Measurements from ENCODE around the gene COX6B1. TPM values are rescaled to one million over a fixed set of nuclear protein-coding genes. Genes with fewer than 3 reads are reported as not detected.

Gene COX6B1
- total RNA-seq, 1 donor from 2014 or later = 448 TPM

- DNase-seq = no peak
- H3K27ac Mint-ChIP-seq (ENCODE audit: unreplicated experiment) = no peak overlapping the region
- no peaks in the 10 kb centered on the region for H3K4me1 Mint-ChIP-seq (ENCODE audit: low read depth, unreplicated experiment)
- H3K4me3 Mint-ChIP-seq (ENCODE audit: unreplicated experiment) = no peak overlapping the region
- H3K9me3 Mint-ChIP-seq (ENCODE audit: unreplicated experiment) = no peaks in the 10 kb centered on the region
- TF ChIP-seq, protein P1, sequence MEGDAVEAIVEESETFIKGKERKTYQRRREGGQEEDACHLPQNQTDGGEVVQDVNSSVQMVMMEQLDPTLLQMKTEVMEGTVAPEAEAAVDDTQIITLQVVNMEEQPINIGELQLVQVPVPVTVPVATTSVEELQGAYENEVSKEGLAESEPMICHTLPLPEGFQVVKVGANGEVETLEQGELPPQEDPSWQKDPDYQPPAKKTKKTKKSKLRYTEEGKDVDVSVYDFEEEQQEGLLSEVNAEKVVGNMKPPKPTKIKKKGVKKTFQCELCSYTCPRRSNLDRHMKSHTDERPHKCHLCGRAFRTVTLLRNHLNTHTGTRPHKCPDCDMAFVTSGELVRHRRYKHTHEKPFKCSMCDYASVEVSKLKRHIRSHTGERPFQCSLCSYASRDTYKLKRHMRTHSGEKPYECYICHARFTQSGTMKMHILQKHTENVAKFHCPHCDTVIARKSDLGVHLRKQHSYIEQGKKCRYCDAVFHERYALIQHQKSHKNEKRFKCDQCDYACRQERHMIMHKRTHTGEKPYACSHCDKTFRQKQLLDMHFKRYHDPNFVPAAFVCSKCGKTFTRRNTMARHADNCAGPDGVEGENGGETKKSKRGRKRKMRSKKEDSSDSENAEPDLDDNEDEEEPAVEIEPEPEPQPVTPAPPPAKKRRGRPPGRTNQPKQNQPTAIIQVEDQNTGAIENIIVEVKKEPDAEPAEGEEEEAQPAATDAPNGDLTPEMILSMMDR (IDR thresholded peaks at IDR 0.05; ENCODE audit: partially characterized antibody, unreplicated experiment) = no peak
- peaks cover 3% of the 10 kb centered on the region for H3K27me3 Mint-ChIP-seq (ENCODE audit: unreplicated experiment)
- H3K36me3 Mint-ChIP-seq (ENCODE audit: unreplicated experiment) = no peaks in the 10 kb centered on the region
Measured at GRCh38 chr19:35669974-35670373, 21.9 kb downstream of the COX6B1 start.

- Mint-ChIP-seq H3K4me1 (ENCODE audit: low read depth, unreplicated experiment) (no peaks in the 10 kb centered on the region), H3K4me3 (ENCODE audit: unreplicated experiment) (no peak overlapping the region), H3K27me3 (ENCODE audit: unreplicated experiment) (peaks cover 3% of the 10 kb centered on the region), H3K36me3 (ENCODE audit: unreplicated experiment) (no peaks in the 10 kb centered on the region), H3K9me3 (ENCODE audit: unreplicated experiment) (no peaks in the 10 kb centered on the region), H3K27ac (ENCODE audit: unreplicated experiment) (no peak overlapping the region)
- TF ChIP-seq, protein P1 (IDR thresholded peaks at IDR 0.05; ENCODE audit: partially characterized antibody, unreplicated experiment) = no peak
- no peak for DNase-seq
Measured at GRCh38 chr19:35670686-35671085, 22.6 kb downstream of the COX6B1 start.

GRCh38 chr19:35671818-35672217 is 23.7 kb downstream of the COX6B1 start:
- TF ChIP-seq, protein P1 (IDR thresholded peaks at IDR 0.05; ENCODE audit: partially characterized antibody, unreplicated experiment) = no peak
- no peak for DNase-seq
- H3K36me3 Mint-ChIP-seq (ENCODE audit: unreplicated experiment) = no peaks in the 10 kb centered on the region
- H3K27ac Mint-ChIP-seq (ENCODE audit: unreplicated experiment) = no peak overlapping the region
- H3K4me3 Mint-ChIP-seq (ENCODE audit: unreplicated experiment) = no peak overlapping the region
- no peaks in the 10 kb centered on the region for H3K9me3 Mint-ChIP-seq (ENCODE audit: unreplicated experiment)
- H3K4me1 Mint-ChIP-seq (ENCODE audit: low read depth, unreplicated experiment) = peaks cover 1% of the 10 kb centered on the region
- peaks cover 3% of the 10 kb centered on the region for H3K27me3 Mint-ChIP-seq (ENCODE audit: unreplicated experiment)

DNA sequence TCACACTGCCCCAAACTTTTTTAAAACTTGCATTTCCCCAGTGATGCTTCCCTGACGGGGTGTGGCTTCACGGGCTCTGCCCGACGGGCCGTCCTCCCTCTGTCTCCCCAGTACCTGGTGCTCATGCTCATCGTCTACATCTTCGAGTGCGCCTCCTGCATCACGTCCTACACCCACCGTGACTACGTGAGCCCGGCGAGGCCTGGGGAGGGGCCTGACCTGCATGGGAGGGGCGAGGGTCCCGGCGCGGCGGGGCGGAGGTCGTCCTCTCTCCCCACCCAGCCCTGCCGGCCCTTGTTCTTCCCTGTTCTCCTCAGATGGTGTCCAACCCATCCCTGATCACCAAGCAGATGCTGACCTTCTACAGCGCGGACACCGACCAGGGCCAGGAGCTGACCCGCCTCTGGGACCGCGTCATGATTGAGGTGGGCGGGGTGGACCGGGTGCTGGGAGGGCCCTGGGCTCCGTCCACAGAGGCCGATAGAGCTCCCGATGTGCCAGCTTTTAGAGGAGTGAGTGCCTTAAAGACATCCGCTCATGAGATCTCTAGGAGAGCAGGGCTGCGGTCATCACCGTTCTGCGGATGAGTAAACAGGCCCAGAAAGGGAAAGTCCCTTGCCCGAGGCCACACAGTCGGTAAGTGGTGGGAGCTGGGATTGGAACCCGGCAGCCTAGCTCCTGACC is 25.1 kb downstream of the COX6B1 start:
- peaks cover 1% of the 10 kb centered on the region for H3K4me1 Mint-ChIP-seq (ENCODE audit: low read depth, unreplicated experiment)
- H3K27ac Mint-ChIP-seq (ENCODE audit: unreplicated experiment) = no peak overlapping the region
- peak overlapping the region; percentile 34 for H3K4me3 Mint-ChIP-seq (ENCODE audit: unreplicated experiment)
- H3K27me3 Mint-ChIP-seq (ENCODE audit: unreplicated experiment) = peaks cover 2% of the 10 kb centered on the region
- DNase-seq = peak; percentile 37
- TF ChIP-seq, protein P1 (IDR thresholded peaks at IDR 0.05; ENCODE audit: partially characterized antibody, unreplicated experiment) = no peak
- no peaks in the 10 kb centered on the region for H3K36me3 Mint-ChIP-seq (ENCODE audit: unreplicated experiment)
- H3K9me3 Mint-ChIP-seq (ENCODE audit: unreplicated experiment) = no peaks in the 10 kb centered on the region

DNA sequence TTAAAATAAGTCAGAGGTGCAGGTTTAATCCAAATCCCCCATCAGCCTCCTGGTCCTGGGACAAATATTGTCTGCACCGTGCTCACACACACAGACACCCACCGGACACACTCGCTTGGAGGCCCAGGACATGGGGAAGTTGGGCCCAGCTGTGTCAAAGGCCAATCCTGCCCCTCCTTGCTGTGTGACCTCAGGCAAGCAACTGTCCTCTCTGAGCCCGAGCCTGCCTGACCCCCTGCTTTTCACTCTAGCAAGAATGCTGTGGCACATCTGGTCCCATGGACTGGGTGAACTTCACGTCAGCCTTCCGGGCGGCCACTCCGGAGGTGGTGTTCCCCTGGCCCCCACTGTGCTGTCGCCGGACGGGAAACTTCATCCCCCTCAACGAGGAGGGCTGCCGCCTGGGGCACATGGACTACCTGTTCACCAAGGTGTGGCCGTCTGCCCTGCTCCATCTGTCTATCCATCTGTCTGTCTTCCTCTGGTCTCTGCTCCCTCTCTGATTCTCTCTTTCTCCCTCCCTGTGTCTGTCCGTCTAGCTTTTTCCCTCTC is 27.5 kb downstream of the COX6B1 start:
- Mint-ChIP-seq H3K36me3 (ENCODE audit: unreplicated experiment) (no peaks in the 10 kb centered on the region), H3K4me3 (ENCODE audit: unreplicated experiment) (no peak overlapping the region), H3K4me1 (ENCODE audit: low read depth, unreplicated experiment) (peaks cover 1% of the 10 kb centered on the region), H3K27ac (ENCODE audit: unreplicated experiment) (no peak overlapping the region), H3K9me3 (ENCODE audit: unreplicated experiment) (no peaks in the 10 kb centered on the region), H3K27me3 (ENCODE audit: unreplicated experiment) (peaks cover 2% of the 10 kb centered on the region)
- no peak for DNase-seq
- TF ChIP-seq, protein P1 (IDR thresholded peaks at IDR 0.05; ENCODE audit: partially characterized antibody, unreplicated experiment) = no peak
